Body of pancreas (tissue), 4 donors: ENCODE measurements around the gene CCR2. TPM values are rescaled to one million over a fixed set of nuclear protein-coding genes. Genes with fewer than 3 reads are reported as not detected.

Experiments used
- ATAC-seq: fragments of 150-250 bp; one replicate; pipeline ENCODE4 v1.9.1; 2016
- DNase-seq, 4 donors: peaks; one replicate each; pipeline ENCODE4 v3.0.0-alpha.2; 2019
- H3K27ac ChIP-seq, 4 donors: fragments of 200-600 bp; sonication (generic); 1 replicate in 3 of 4; 2 replicates in 1 of 4; pipeline versions ENCODE4 v1.5.1 to v1.6.1; 2016 to 2019; ENCODE audit warnings: mild to moderate bottlenecking in 1 of 4, mixed read lengths in 1 of 4, moderate library complexity in 1 of 4
- H3K27me3 ChIP-seq, 2 donors: fragments of 200-600 bp; sonication (generic); one replicate each; pipeline ENCODE4 v1.6.0; 2016; ENCODE audit warnings: mild to moderate bottlenecking in 1 of 2
- H3K36me3 ChIP-seq, 2 donors: fragments of 200-600 bp; sonication (generic); replicated peaks in 1 of 2; 2 replicates each; pipeline ENCODE4 v1.5.1; 2016; ENCODE audit warnings: low read depth in 2 of 2; ENCODE audit not compliant: insufficient read depth in 1 of 2
- H3K4me1 ChIP-seq: fragments of 200-600 bp; sonication (generic); one replicate; pipeline ENCODE4 v1.6.0; 2016
- H3K4me3 ChIP-seq, 2 donors: fragments of 200-600 bp; sonication (generic); 1 replicate in 1 of 2; 2 replicates in 1 of 2; pipeline ENCODE4 v1.5.1; 2016 to 2019
- H3K9me3 ChIP-seq, 3 donors: fragments of 200-600 bp; sonication (generic); 1 replicate in 2 of 3; 2 replicates in 1 of 3; pipeline ENCODE4 v1.5.1; 2016
- CTCF ChIP-seq, 7 experiments: fragments of 450-650 bp in 4 of 7; fragments of 200-600 bp in 3 of 7; sonication (generic) in 3 of 7; IDR thresholded peaks; one replicate each; pipeline ENCODE4 v1.5.1; 2016 to 2019; ENCODE audit warnings: antibody characterized with exemption in 7 of 7
- POLR2A ChIP-seq, 3 donors: fragments of 450-650 bp; IDR thresholded peaks; one replicate each; pipeline ENCODE4 v1.6.1; 2016; ENCODE audit warnings: antibody characterized with exemption in 3 of 3, mild to moderate bottlenecking in 2 of 3
- WGBS, 2 donors: methylation state at CpG; one replicate each; pipeline ENCODE4 v1.1.5; 2017; 5-methylcytosine and 5-hydroxymethylcytosine counted together
- intact Hi-C: fragments of 100-400 bp; cut with DNase I; formaldehyde crosslinking; loops from one replicate; pipeline ENCODE4 v1.15.1; 2023
- total RNA-seq, 2 donors: library from RNA; depleted of rRNA; stranded (reverse); fragments of >200 nt; gene quantifications; one replicate each; pipeline ENCODE4 v1.1.0, GENCODE V29; 2016

Gene CCR2
- total RNA-seq, 2 donors from 2014 or later: 1.8 to 7.9 TPM

GRCh38 chr3:46406443-46406787 lies 52.5 kb downstream of the CCR2 start:
- DNase-seq (peak in 1 of 4 donors; percentile 67), ATAC-seq (no peak)
- peaks cover 30% of the 10 kb centered on the region for H3K4me1 ChIP-seq
- intact Hi-C loops: no loop called here
- H3K27me3 ChIP-seq: no peaks in the 10 kb centered on the region
- H3K27ac ChIP-seq: peak overlapping the region in 3 of 4 donors; percentile 56 to 78 (median 62)
- TF ChIP-seq POLR2A (IDR thresholded peaks at IDR 0.05) (no peak), CTCF (IDR thresholded peaks at IDR 0.05) (no peak)
- no peaks in the 10 kb centered on the region for H3K9me3 ChIP-seq
- WGBS, 2 donors: 90% methylated on average over 4 of the region's 4 CpGs
- H3K4me3 ChIP-seq: no peak overlapping the region
- no peaks in the 10 kb centered on the region for H3K36me3 ChIP-seq

GRCh38 chr3:46406788-46407611 lies 53.1 kb downstream of the CCR2 start, which contains the start of the genes CCR5AS and CCRL2:
CCR5AS (minus strand) TSS chr3:46407066.
CCRL2 (plus strand) TSS chr3:46407259; CDS start chr3:46408080, 821 bp downstream.
- Histone ChIP-seq H3K36me3 (no peaks in the 10 kb centered on the region), H3K4me1 (peaks cover 30% of the 10 kb centered on the region), H3K9me3 (no peaks in the 10 kb centered on the region), H3K4me3 (no peak within 1 kb of the TSS), H3K27ac (peak within 1 kb of the TSS in 3 of 4 donors; percentile 56 to 78 (median 62)), H3K27me3 (no peaks in the 10 kb centered on the region)
- 45 to 47% methylated on average over 20 of the region's 20 CpGs for WGBS, 2 donors
- DNase-seq: peak; percentile 54 to 89 (median 68)
- ATAC-seq: peak; percentile 76
- TF ChIP-seq POLR2A (IDR thresholded peaks at IDR 0.05) (peak in 2 of 3 donors; percentile 33 to 63), CTCF (IDR thresholded peaks at IDR 0.05) (no peak)
- intact Hi-C loops: no loop called here

GRCh38 chr3:46407970-46408369 lies 54.1 kb downstream of the CCR2 start:
- intact Hi-C loops: no loop called here
- WGBS, 2 donors: 61 to 76% methylated on average over 7 of the region's 7 CpGs
- Histone ChIP-seq H3K27ac (no peak overlapping the region), H3K36me3 (no peaks in the 10 kb centered on the region), H3K4me1 (peaks cover 30% of the 10 kb centered on the region), H3K27me3 (no peaks in the 10 kb centered on the region), H3K9me3 (no peaks in the 10 kb centered on the region), H3K4me3 (no peak overlapping the region)
- TF ChIP-seq CTCF (IDR thresholded peaks at IDR 0.05) (no peak), POLR2A (IDR thresholded peaks at IDR 0.05) (no peak)
- DNase-seq: no peak
- no peak for ATAC-seq

GRCh38 chr3:46408853-46409252 lies 54.9 kb downstream of the CCR2 start:
- no peaks in the 10 kb centered on the region for H3K9me3 ChIP-seq
- no peaks in the 10 kb centered on the region for H3K27me3 ChIP-seq
- intact Hi-C loops: no loop called here
- no peak for DNase-seq
- no peak overlapping the region for H3K4me3 ChIP-seq
- peaks cover 30% of the 10 kb centered on the region for H3K4me1 ChIP-seq
- no peak for ATAC-seq
- H3K36me3 ChIP-seq: no peaks in the 10 kb centered on the region
- no peak overlapping the region for H3K27ac ChIP-seq
- WGBS, 2 donors: 85 to 90% methylated on average over 7 of the region's 7 CpGs
- no peak for TF ChIP-seq POLR2A (IDR thresholded peaks at IDR 0.05)
- no peak for TF ChIP-seq CTCF (IDR thresholded peaks at IDR 0.05)
